Measurements from ENCODE around the gene PXDN. TPM values are rescaled to one million over a fixed set of nuclear protein-coding genes. Genes with fewer than 3 reads are reported as not detected.

PXDN gene
- total and polyA plus RNA-seq, 2 of the 13 experiments (the other 11 are each of a cell fraction or from before 2014, with no cell fraction given), result not detected

DNA sequence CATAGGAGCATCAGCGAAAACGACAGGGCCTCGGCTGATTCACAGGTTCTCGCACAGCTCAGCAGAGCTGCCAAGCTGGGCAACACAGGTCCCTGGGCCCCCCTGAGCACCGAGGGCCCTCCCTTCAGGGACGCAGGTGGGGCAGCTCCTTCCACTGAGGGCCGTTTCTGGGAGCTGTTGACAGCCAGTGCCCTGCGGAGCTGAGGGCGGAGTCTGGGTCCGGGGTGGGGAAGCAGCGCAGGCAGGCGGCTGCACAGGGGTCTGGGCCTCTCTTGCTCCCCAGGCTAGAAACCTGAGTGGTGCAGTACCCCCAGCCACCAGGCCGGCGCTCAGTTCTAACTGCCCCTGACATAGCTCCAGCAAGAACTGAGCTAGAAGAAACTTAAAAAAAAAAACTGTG is 65.7 kb downstream of the PXDN start:
- in situ Hi-C loops (cut with HindIII; ENCODE audit: extremely low pct_ligation_motif_present, low pct_unique_long_range_greater_than_20kb) (no loop called here), intact Hi-C loops (cut with micrococcal nuclease; ENCODE audit: unreplicated experiment) (no loop called here)
- H4K20me1 ChIP-seq (ENCODE audit: insufficient read depth, low read length), result no peaks in the 10 kb centered on the region
- no peaks in the 10 kb centered on the region for H3K9me3 ChIP-seq (ENCODE audit: low read length)
- no TSS peak for BruUV-seq (replicated peaks)
- no peak overlapping the region for H3K4me3 ChIP-seq (replicated peaks in 1 of 3; ENCODE audit: insufficient read depth in 1 of 3, low read depth in 2 of 3, low read length in 3 of 3)
- no peaks in the 10 kb centered on the region for H3K4me1 ChIP-seq (ENCODE audit: insufficient read depth, low read length)
- H2AFZ ChIP-seq (ENCODE audit: low read length), result no peak overlapping the region
- WGBS (ENCODE audit: low lambda C conversion rate), result 30% methylated on average over 11 of the region's 14 CpGs
- peak; percentile 60 for ATAC-seq
- no peak for FAIRE-seq
- no peak overlapping the region for H3K9ac ChIP-seq (ENCODE audit: insufficient read depth, low read depth, low read length)
- POLR2A ChIA-PET, result no interaction called here
- TF ChIP-seq CREB1 (IDR thresholded peaks at IDR 0.05), result no peak
- TF ChIP-seq CREB1 (CRISPR knock-in tag; IDR thresholded peaks at IDR 0.05), result no peak
- TF ChIP-seq SNAPC2 (CRISPR knock-in tag; IDR thresholded peaks at IDR 0.05), result no peak
- no peak for TF ChIP-seq RXRA (CRISPR knock-in tag; IDR thresholded peaks at IDR 0.05)
- no peak for TF ChIP-seq CHCHD3 (CRISPR knock-in tag; IDR thresholded peaks at IDR 0.05)
- no peak for TF ChIP-seq MAF1 (CRISPR knock-in tag; IDR thresholded peaks at IDR 0.05; ENCODE audit: borderline replicate concordance)
- no peak for TF ChIP-seq NFYC (CRISPR knock-in tag; IDR thresholded peaks at IDR 0.05)
- TF ChIP-seq FOXO1 (CRISPR knock-in tag; IDR thresholded peaks at IDR 0.05), result no peak
- CTCF ChIA-PET (ENCODE audit: low intra/inter-chr PET ratio, low total read pairs), result no interaction called here
- no peak overlapping the region for H3K27ac ChIP-seq (ENCODE audit: extremely low read length, insufficient read depth, low read length)
- DNase-seq (ENCODE audit: low spot score), result no peak
- no peak overlapping the region for H3K4me2 ChIP-seq (ENCODE audit: low read depth, low read length)
- no peaks in the 10 kb centered on the region for H3K79me2 ChIP-seq (ENCODE audit: insufficient read depth, low read length)
- H3K36me3 ChIP-seq (replicated peaks in 1 of 2; ENCODE audit: control insufficient read depth in 1 of 2, insufficient read depth in 2 of 2, low read length in 2 of 2), result no peaks in the 10 kb centered on the region
- peaks cover 0 to 53% of the 10 kb centered on the region in 2 experiments; a peak in 4 of 5 replicates for H3K27me3 ChIP-seq (ENCODE audit: control insufficient read depth in 1 of 2, insufficient read depth in 2 of 2, low read length in 2 of 2)

DNA sequence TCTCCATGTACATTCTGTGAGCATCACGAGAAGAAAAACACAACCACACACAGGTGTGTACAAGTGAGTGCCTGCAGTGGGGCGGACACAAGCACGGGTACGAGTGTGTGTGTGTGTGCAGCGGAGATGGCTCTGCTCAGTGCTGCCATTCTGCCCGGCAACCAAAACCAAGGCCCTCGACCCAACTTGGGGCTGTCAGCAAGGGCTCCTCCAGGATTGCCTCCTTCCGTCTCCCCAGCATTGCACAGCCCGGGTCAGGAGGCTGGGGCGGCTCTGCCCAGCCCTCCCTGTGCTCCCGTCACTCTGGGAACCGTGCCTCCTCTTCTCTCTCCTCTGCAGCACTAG is 66.5 kb downstream of the PXDN start:
- intact Hi-C loops (cut with micrococcal nuclease; ENCODE audit: unreplicated experiment) (no loop called here), in situ Hi-C loops (cut with HindIII; ENCODE audit: extremely low pct_ligation_motif_present, low pct_unique_long_range_greater_than_20kb) (no loop called here)
- Histone ChIP-seq H3K9ac (ENCODE audit: insufficient read depth, low read depth, low read length) (no peak overlapping the region), H3K4me2 (ENCODE audit: low read depth, low read length) (no peak overlapping the region), H2AFZ (ENCODE audit: low read length) (no peak overlapping the region), H3K27me3 (ENCODE audit: control insufficient read depth in 1 of 2, insufficient read depth in 2 of 2, low read length in 2 of 2) (peaks cover 0 to 54% of the 10 kb centered on the region in 2 experiments; a peak in 4 of 5 replicates), H3K4me1 (ENCODE audit: insufficient read depth, low read length) (no peaks in the 10 kb centered on the region), H3K9me3 (ENCODE audit: low read length) (no peaks in the 10 kb centered on the region), H3K36me3 (replicated peaks in 1 of 2; ENCODE audit: control insufficient read depth in 1 of 2, insufficient read depth in 2 of 2, low read length in 2 of 2) (no peaks in the 10 kb centered on the region), H3K79me2 (ENCODE audit: insufficient read depth, low read length) (no peaks in the 10 kb centered on the region), H3K27ac (ENCODE audit: extremely low read length, insufficient read depth, low read length) (no peak overlapping the region), H3K4me3 (replicated peaks in 1 of 3; ENCODE audit: insufficient read depth in 1 of 3, low read depth in 2 of 3, low read length in 3 of 3) (no peak overlapping the region), H4K20me1 (ENCODE audit: insufficient read depth, low read length) (no peaks in the 10 kb centered on the region)
- no TSS peak for BruUV-seq (replicated peaks)
- 44% methylated on average over 10 of the region's 12 CpGs for WGBS (ENCODE audit: low lambda C conversion rate)
- POLR2A ChIA-PET, result no interaction called here
- no peak for FAIRE-seq
- ATAC-seq, result no peak
- CTCF ChIA-PET (ENCODE audit: low intra/inter-chr PET ratio, low total read pairs), result no interaction called here
- DNase-seq (ENCODE audit: low spot score), result no peak
- no peak for TF ChIP-seq CAMTA2 (CRISPR knock-in tag; IDR thresholded peaks at IDR 0.05; ENCODE audit: borderline replicate concordance)
- TF ChIP-seq ZSCAN30 (CRISPR knock-in tag; IDR thresholded peaks at IDR 0.05), result no peak
- no peak for TF ChIP-seq CEBPG (CRISPR knock-in tag; IDR thresholded peaks at IDR 0.05)
- TF ChIP-seq ZFP1 (CRISPR knock-in tag; IDR thresholded peaks at IDR 0.05), result no peak
- no peak for TF ChIP-seq NCOA5 (CRISPR knock-in tag; IDR thresholded peaks at IDR 0.05)
- no peak for TF ChIP-seq POLR2AphosphoS2 (IDR thresholded peaks at IDR 0.05; ENCODE audit: low read depth, low read length)
